ENCODE data around the gene SGCA. TPM values are rescaled to one million over a fixed set of nuclear protein-coding genes. Genes with fewer than 3 reads are reported as not detected.

SGCA gene
- total RNA-seq, 1 donor from 2014 or later, result 1.7 TPM

GRCh38 chr17:50120475-50121253 is 45.1 kb upstream of the SGCA start:
- Mint-ChIP-seq H3K27ac (no peak overlapping the region), H3K4me1 (peaks cover 10% of the 10 kb centered on the region), H3K9me3 (no peaks in the 10 kb centered on the region), H3K36me3 (ENCODE audit: low read depth) (no peaks in the 10 kb centered on the region), H3K27me3 (peaks cover 35% of the 10 kb centered on the region), H3K4me3 (no peak overlapping the region)
- POLR2A ChIA-PET, result interaction anchor here (0.6 to 1.1 kb wide), 2 partner anchors 9 to 10 kb away, joined by 3 read pairs; partner anchors contain the start of gene SAMD14
- TF ChIP-seq CTCF (IDR thresholded peaks at IDR 0.05), result no peak
- intact Hi-C loops (cut with micrococcal nuclease), result no loop called here
- ATAC-seq (ENCODE audit: low read depth) (no peak), DNase-seq (no peak)
- CTCF ChIA-PET, result no interaction called here

- POLR2A ChIA-PET, result no interaction called here
- intact Hi-C loops (cut with micrococcal nuclease), result no loop called here
- no peak overlapping the region for H3K4me3 Mint-ChIP-seq
- DNase-seq, result no peak
- no peaks in the 10 kb centered on the region for H3K36me3 Mint-ChIP-seq (ENCODE audit: low read depth)
- no peaks in the 10 kb centered on the region for H3K9me3 Mint-ChIP-seq
- peaks cover 4% of the 10 kb centered on the region for H3K4me1 Mint-ChIP-seq
- CTCF ChIA-PET, result interaction anchor here (1.4 kb wide), 1 partner anchor 39 kb away, joined by 5 read pairs; no protein-coding TSS in a partner anchor
- no peak overlapping the region for H3K27ac Mint-ChIP-seq
- H3K27me3 Mint-ChIP-seq, result peaks cover 23% of the 10 kb centered on the region
- no peak for ATAC-seq (ENCODE audit: low read depth)
- TF ChIP-seq CTCF (IDR thresholded peaks at IDR 0.05), result no peak
Observed at GRCh38 chr17:50122945-50123344, 42.9 kb upstream of the SGCA start.

- intact Hi-C loops (cut with micrococcal nuclease), result no loop called here
- ChIA-PET CTCF (interaction anchor here (1.0 to 1.4 kb wide), 2 partner anchors 15 to 38 kb away, joined by 3 to 5 read pairs; no protein-coding TSS in a partner anchor), POLR2A (interaction anchor here (1.1 kb wide), 1 partner anchor 9 kb away, joined by 3 read pairs; no protein-coding TSS in a partner anchor)
- Mint-ChIP-seq H3K4me3 (no peak overlapping the region), H3K27ac (no peak overlapping the region), H3K9me3 (no peaks in the 10 kb centered on the region), H3K36me3 (ENCODE audit: low read depth) (no peaks in the 10 kb centered on the region), H3K27me3 (peaks cover 21% of the 10 kb centered on the region), H3K4me1 (peaks cover 9% of the 10 kb centered on the region)
- TF ChIP-seq CTCF (IDR thresholded peaks at IDR 0.05), result no peak
- no peak for DNase-seq
- no peak for ATAC-seq (ENCODE audit: low read depth)
Observed at GRCh38 chr17:50123649-50124349, 42.0 kb upstream of the SGCA start.

GRCh38 chr17:50125420-50125997 is 40.3 kb upstream of the SGCA start:
- Mint-ChIP-seq H3K27me3 (peaks cover 11% of the 10 kb centered on the region), H3K4me1 (peaks cover 17% of the 10 kb centered on the region), H3K36me3 (ENCODE audit: low read depth) (no peaks in the 10 kb centered on the region), H3K4me3 (no peak overlapping the region), H3K27ac (no peak overlapping the region), H3K9me3 (no peaks in the 10 kb centered on the region)
- DNase-seq (no peak), ATAC-seq (ENCODE audit: low read depth) (no peak)
- intact Hi-C loops (cut with micrococcal nuclease), result no loop called here
- ChIA-PET POLR2A (no interaction called here), CTCF (interaction anchor here (1.0 to 1.2 kb wide), 2 partner anchors 14 to 32 kb away, joined by 3 read pairs; no protein-coding TSS in a partner anchor)
- no peak for TF ChIP-seq CTCF (IDR thresholded peaks at IDR 0.05)

Data from activated B cell treated with CpG ODN at 0.5 μM for 24 hours (primary cell).